ENCODE data around the gene RGS6.

DNA sequence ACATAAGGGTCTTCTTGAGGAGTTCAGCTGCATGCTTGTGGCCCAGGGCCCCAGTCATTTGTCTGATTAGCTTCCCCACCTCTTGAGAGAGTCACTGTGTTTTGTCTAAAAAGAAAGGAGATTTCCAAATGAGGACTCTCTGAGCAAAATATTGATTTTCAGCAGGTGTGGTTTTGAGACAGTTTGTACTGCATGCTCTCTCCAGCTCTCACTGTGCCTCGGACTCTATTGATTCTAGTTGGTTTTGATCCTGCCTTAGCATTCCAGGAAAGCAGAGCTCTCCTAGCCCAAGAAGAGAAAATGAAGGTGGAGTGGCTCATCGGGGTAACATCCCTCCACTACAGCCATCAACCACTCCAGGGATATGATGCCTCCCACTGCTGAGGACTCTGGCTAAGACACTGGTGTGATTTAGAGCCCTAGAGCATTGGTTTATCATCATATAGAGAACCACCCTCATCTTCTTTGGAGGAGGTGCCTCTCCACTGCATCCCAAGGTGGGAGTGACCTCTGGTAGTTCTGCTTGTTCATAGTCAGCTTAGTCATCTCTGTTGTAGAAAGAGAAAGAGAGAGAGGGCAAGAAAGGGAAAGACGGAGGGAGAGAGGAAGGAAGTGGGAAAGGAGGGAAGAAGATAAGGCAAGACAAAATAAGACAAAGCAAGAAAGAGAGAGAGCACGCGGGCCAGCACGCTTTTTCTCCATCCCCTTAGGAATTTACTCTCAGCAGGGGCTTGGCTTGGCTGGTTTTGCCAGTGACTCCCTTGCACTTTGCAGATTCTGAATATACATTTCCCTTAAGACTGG, 596.0 kb downstream of the RGS6 start:
- TF ChIP-seq, protein P1, sequence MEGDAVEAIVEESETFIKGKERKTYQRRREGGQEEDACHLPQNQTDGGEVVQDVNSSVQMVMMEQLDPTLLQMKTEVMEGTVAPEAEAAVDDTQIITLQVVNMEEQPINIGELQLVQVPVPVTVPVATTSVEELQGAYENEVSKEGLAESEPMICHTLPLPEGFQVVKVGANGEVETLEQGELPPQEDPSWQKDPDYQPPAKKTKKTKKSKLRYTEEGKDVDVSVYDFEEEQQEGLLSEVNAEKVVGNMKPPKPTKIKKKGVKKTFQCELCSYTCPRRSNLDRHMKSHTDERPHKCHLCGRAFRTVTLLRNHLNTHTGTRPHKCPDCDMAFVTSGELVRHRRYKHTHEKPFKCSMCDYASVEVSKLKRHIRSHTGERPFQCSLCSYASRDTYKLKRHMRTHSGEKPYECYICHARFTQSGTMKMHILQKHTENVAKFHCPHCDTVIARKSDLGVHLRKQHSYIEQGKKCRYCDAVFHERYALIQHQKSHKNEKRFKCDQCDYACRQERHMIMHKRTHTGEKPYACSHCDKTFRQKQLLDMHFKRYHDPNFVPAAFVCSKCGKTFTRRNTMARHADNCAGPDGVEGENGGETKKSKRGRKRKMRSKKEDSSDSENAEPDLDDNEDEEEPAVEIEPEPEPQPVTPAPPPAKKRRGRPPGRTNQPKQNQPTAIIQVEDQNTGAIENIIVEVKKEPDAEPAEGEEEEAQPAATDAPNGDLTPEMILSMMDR (conservative IDR thresholded peaks at IDR 0.05; ENCODE audit: low read depth, low read length): no peak
- TF ChIP-seq EZH2phosphoT487 (IDR thresholded peaks at IDR 0.05; ENCODE audit: borderline replicate concordance, low read length): no peak
